ENCODE data around the gene FMNL2. TPM values are rescaled to one million over a fixed set of nuclear protein-coding genes. Genes with fewer than 3 reads are reported as not detected.

FMNL2 gene
- total RNA-seq, 1 experiment from 2014 or later = 46.5 TPM

DNA sequence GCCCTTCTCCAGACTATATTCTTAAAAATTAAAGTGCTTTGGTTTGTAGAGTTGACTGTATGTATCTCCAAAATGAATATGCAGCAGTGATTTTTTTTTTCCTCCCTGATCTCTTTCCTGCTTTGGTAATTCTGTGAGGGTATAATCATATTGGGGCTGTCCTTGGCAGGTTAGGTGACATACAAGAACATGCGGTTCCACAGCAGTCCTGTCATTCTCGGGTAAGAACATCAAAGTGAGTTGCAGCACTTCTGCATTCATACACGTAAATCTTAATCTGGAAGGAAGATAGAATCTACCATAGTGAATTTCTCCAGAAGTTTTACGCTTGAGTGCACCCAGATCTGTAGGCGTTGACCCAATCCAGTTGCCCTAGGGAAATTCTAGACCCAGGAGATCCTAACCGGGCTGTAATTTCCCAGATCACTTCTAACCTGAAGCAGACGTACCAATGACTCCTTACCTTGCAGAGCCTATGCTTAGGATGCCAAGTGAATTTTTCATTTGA lies 272.9 kb downstream of the FMNL2 start:
- no peak for DNase-seq
- intact Hi-C loops (cut with micrococcal nuclease; ENCODE audit: unreplicated experiment) = no loop called here
- TF ChIP-seq CTCF (IDR thresholded peaks at IDR 0.05; ENCODE audit: unreplicated experiment) = no peak
- no peak overlapping the region for H3K27ac Mint-ChIP-seq (ENCODE audit: unreplicated experiment)
- no TSS peak for BruUV-seq (replicated peaks)
- no peaks in the 10 kb centered on the region for H3K9me3 Mint-ChIP-seq (ENCODE audit: low read depth, unreplicated experiment)
- no peak overlapping the region for H3K4me3 Mint-ChIP-seq (ENCODE audit: low read depth, unreplicated experiment)
- peaks cover 4% of the 10 kb centered on the region for H3K36me3 Mint-ChIP-seq (ENCODE audit: insufficient read depth, unreplicated experiment)
- no peaks in the 10 kb centered on the region for H3K4me1 Mint-ChIP-seq (ENCODE audit: low read depth, unreplicated experiment)
- no peaks in the 10 kb centered on the region for H3K27me3 Mint-ChIP-seq (ENCODE audit: unreplicated experiment)
- CTCF ChIA-PET = no interaction called here

DNA sequence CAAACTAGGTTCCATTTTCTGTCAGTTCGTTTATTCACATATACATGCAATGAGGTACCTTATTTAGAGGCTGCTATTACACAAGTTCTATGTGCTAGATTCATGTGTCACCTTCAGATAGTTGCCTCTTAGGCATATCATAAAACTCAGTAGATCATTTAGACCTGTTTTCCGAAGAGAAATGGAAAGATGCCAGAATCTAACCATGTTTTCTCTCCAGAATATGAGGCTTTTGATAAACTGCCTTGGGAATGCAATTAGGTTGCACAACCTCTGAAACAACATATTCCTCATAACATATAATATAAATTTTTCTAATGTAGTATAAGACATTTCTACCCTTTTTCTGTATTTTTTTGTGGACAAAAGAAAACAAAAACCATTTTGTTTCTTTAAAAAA lies 274.2 kb downstream of the FMNL2 start:
- H3K27me3 Mint-ChIP-seq (ENCODE audit: unreplicated experiment) = no peaks in the 10 kb centered on the region
- CTCF ChIA-PET = no interaction called here
- peaks cover 4% of the 10 kb centered on the region for H3K36me3 Mint-ChIP-seq (ENCODE audit: insufficient read depth, unreplicated experiment)

GRCh38 chr2:152609699-152610098 lies 274.7 kb downstream of the FMNL2 start:
- intact Hi-C loops (cut with micrococcal nuclease; ENCODE audit: unreplicated experiment) = no loop called here
- no peak for TF ChIP-seq CTCF (IDR thresholded peaks at IDR 0.05; ENCODE audit: unreplicated experiment)
- Mint-ChIP-seq H3K27ac (ENCODE audit: unreplicated experiment) (no peak overlapping the region), H3K4me3 (ENCODE audit: low read depth, unreplicated experiment) (no peak overlapping the region), H3K4me1 (ENCODE audit: low read depth, unreplicated experiment) (peaks cover 3% of the 10 kb centered on the region), H3K27me3 (ENCODE audit: unreplicated experiment) (no peaks in the 10 kb centered on the region), H3K9me3 (ENCODE audit: low read depth, unreplicated experiment) (no peaks in the 10 kb centered on the region), H3K36me3 (ENCODE audit: insufficient read depth, unreplicated experiment) (peaks cover 4% of the 10 kb centered on the region)
- DNase-seq = no peak
- CTCF ChIA-PET = no interaction called here
- no TSS peak for BruUV-seq (replicated peaks)

More for the DNA sequence above, 274.2 kb downstream of the FMNL2 start:
- TF ChIP-seq CTCF (IDR thresholded peaks at IDR 0.05; ENCODE audit: unreplicated experiment) = no peak
- H3K27ac Mint-ChIP-seq (ENCODE audit: unreplicated experiment) = no peak overlapping the region
- DNase-seq = no peak
- H3K9me3 Mint-ChIP-seq (ENCODE audit: low read depth, unreplicated experiment) = no peaks in the 10 kb centered on the region
- no TSS peak for BruUV-seq (replicated peaks)
- intact Hi-C loops (cut with micrococcal nuclease; ENCODE audit: unreplicated experiment) = no loop called here
- no peak overlapping the region for H3K4me3 Mint-ChIP-seq (ENCODE audit: low read depth, unreplicated experiment)
- H3K4me1 Mint-ChIP-seq (ENCODE audit: low read depth, unreplicated experiment) = no peaks in the 10 kb centered on the region

GRCh38 chr2:152611458-152612231 lies 276.7 kb downstream of the FMNL2 start:
- H3K4me3 Mint-ChIP-seq (ENCODE audit: low read depth, unreplicated experiment) = no peak overlapping the region
- no peak for TF ChIP-seq CTCF (IDR thresholded peaks at IDR 0.05; ENCODE audit: unreplicated experiment)
- H3K4me1 Mint-ChIP-seq (ENCODE audit: low read depth, unreplicated experiment) = peaks cover 17% of the 10 kb centered on the region
- H3K27ac Mint-ChIP-seq (ENCODE audit: unreplicated experiment) = no peak overlapping the region
- no peaks in the 10 kb centered on the region for H3K9me3 Mint-ChIP-seq (ENCODE audit: low read depth, unreplicated experiment)
- H3K36me3 Mint-ChIP-seq (ENCODE audit: insufficient read depth, unreplicated experiment) = peaks cover 4% of the 10 kb centered on the region
- BruUV-seq (replicated peaks) = no TSS peak
- CTCF ChIA-PET = interaction anchor here (0.6 kb wide), 2 partner anchors 210 to 1190 kb away, joined by 3 read pairs; no protein-coding TSS in a partner anchor
- DNase-seq = no peak
- no peaks in the 10 kb centered on the region for H3K27me3 Mint-ChIP-seq (ENCODE audit: unreplicated experiment)
- intact Hi-C loops (cut with micrococcal nuclease; ENCODE audit: unreplicated experiment) = no loop called here

Measured in Calu3 (cell line).